LNCAP (cell line): Measurements from ENCODE around the gene PRR36.

Source experiments
- CTCF ChIP-seq: fragments of 450-650 bp; IDR thresholded peaks from 2 replicates; pipeline ENCODE4 v1.5.1; 2017; ENCODE audit warnings: mild to moderate bottlenecking

PRR36 gene

GRCh38 chr19:7847664-7848063 is 26.5 kb downstream of the PRR36 start:
- no peak for TF ChIP-seq CTCF

GRCh38 chr19:7846155-7846646 is 28.0 kb downstream of the PRR36 start:
- TF ChIP-seq CTCF: no peak

- no peak for TF ChIP-seq CTCF
Observed at GRCh38 chr19:7845390-7846154, 28.6 kb downstream of the PRR36 start.

- no peak for TF ChIP-seq CTCF
Observed at GRCh38 chr19:7844951-7845350, 29.2 kb downstream of the PRR36 start.

GRCh38 chr19:7844405-7844804 is 29.8 kb downstream of the PRR36 start:
- TF ChIP-seq CTCF: no peak

GRCh38 chr19:7843521-7843920 is 30.7 kb downstream of the PRR36 start:
- TF ChIP-seq CTCF: no peak

GRCh38 chr19:7842661-7843294 is 31.4 kb downstream of the PRR36 start:
- no peak for TF ChIP-seq CTCF
